Measurements from ENCODE around the gene KRT15. TPM values are rescaled to one million over a fixed set of nuclear protein-coding genes. Genes with fewer than 3 reads are reported as not detected.
A peak's percentile ranks its signal among the peaks of the same experiment; 100 is the strongest.

The KRT15 gene
- total RNA-seq, 1 donor from 2014 or later = not detected

DNA sequence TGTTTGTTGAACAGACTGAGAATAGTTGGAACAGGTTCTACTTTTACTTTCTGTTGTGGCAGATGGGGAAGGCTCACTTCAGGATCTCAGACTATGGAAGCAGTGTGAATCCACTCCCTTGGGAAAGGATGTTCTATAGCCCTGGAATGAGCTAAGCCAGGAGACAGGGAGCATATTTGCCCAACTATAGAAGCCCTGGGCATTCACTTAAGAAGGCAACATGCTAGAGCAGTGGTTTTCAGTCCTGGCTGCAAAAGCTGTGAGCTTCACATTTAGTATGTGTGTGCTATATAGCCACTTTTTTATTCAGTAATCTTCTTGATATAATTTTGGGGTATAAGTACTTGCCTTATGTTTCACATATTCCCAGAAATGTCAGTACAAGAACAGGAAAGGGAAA lies 50.3 kb downstream of the KRT15 start:
- TF ChIP-seq, protein P1, sequence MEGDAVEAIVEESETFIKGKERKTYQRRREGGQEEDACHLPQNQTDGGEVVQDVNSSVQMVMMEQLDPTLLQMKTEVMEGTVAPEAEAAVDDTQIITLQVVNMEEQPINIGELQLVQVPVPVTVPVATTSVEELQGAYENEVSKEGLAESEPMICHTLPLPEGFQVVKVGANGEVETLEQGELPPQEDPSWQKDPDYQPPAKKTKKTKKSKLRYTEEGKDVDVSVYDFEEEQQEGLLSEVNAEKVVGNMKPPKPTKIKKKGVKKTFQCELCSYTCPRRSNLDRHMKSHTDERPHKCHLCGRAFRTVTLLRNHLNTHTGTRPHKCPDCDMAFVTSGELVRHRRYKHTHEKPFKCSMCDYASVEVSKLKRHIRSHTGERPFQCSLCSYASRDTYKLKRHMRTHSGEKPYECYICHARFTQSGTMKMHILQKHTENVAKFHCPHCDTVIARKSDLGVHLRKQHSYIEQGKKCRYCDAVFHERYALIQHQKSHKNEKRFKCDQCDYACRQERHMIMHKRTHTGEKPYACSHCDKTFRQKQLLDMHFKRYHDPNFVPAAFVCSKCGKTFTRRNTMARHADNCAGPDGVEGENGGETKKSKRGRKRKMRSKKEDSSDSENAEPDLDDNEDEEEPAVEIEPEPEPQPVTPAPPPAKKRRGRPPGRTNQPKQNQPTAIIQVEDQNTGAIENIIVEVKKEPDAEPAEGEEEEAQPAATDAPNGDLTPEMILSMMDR (IDR thresholded peaks at IDR 0.05; ENCODE audit: borderline replicate concordance) = no peak
- H3K9me3 ChIP-seq (replicated peaks) = peaks cover 35% of the 10 kb centered on the region
- peaks cover 46% of the 10 kb centered on the region for H3K27me3 ChIP-seq (ENCODE audit: low read depth)
- H3K4me1 ChIP-seq = peaks cover 15% of the 10 kb centered on the region
- no peak for DNase-seq
- no peak overlapping the region for H3K4me3 ChIP-seq
- no peaks in the 10 kb centered on the region for H3K36me3 ChIP-seq
- H3K27ac ChIP-seq (replicated peaks) = no peak overlapping the region
- intact Hi-C loops (cut with micrococcal nuclease) = no loop called here

DNA sequence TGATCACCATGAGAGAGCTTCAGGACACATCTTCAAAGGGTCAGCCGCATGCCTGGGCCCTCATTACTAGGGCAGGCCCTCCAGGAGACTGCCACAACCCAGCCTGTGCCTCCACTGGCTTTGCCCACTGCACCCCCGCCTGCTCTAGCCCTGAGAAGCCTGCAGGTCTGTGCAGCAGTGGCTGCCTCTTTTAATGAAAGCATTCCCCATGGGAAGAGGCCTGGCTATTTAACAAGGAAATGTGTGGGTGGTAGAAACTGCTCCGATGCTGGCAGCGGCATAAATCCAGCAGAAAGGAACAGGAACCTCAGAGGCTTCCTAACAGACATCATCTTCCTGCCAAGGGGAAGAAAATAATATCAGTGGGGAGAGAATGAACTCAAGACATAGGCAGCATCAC lies 51.1 kb downstream of the KRT15 start:
- TF ChIP-seq, protein P1 (IDR thresholded peaks at IDR 0.05; ENCODE audit: borderline replicate concordance) = no peak
- Histone ChIP-seq H3K27me3 (ENCODE audit: low read depth) (peaks cover 46% of the 10 kb centered on the region), H3K36me3 (no peaks in the 10 kb centered on the region), H3K27ac (replicated peaks) (no peak overlapping the region), H3K9me3 (replicated peaks) (peaks cover 35% of the 10 kb centered on the region), H3K4me3 (no peak overlapping the region), H3K4me1 (peaks cover 15% of the 10 kb centered on the region)
- intact Hi-C loops (cut with micrococcal nuclease) = no loop called here
- no peak for DNase-seq

DNA sequence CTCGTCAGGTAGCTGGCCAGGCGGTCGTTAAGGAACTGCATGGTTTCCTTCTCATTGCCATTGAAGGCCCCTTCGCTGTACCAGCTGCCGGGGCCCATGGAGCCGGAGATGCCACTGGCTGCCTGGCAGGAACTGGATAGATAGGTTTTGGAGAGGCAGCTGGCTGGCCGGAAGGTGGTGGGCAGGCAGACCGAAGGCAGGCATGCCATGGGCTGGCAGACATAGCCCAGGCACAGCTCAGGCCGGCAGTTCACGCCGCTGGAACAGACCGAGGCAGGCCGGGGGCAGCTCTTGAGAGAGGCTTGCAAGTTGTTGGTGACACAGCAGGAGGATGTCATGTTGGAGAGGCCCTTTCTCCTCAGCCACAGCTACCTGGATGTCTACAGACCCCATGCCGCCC lies 51.7 kb downstream of the KRT15 start, which contains the start of gene KRT32:
Gene KRT32, minus strand, starts transcription at position 399 of the 400 bp plus-strand sequence. Its CDS starts 61 bp downstream, at position 338.
- intact Hi-C loops (cut with micrococcal nuclease) = no loop called here
- H3K27ac ChIP-seq (replicated peaks) = no peak within 1 kb of the TSS
- DNase-seq = no peak
- H3K4me1 ChIP-seq = peaks cover 15% of the 10 kb centered on the region
- TF ChIP-seq, protein P1 (IDR thresholded peaks at IDR 0.05; ENCODE audit: borderline replicate concordance) = no peak
- no peak within 1 kb of the TSS for H3K4me3 ChIP-seq
- peaks cover 30% of the 10 kb centered on the region for H3K9me3 ChIP-seq (replicated peaks)
- peaks cover 52% of the 10 kb centered on the region for H3K27me3 ChIP-seq (ENCODE audit: low read depth)
- H3K36me3 ChIP-seq = no peaks in the 10 kb centered on the region

DNA sequence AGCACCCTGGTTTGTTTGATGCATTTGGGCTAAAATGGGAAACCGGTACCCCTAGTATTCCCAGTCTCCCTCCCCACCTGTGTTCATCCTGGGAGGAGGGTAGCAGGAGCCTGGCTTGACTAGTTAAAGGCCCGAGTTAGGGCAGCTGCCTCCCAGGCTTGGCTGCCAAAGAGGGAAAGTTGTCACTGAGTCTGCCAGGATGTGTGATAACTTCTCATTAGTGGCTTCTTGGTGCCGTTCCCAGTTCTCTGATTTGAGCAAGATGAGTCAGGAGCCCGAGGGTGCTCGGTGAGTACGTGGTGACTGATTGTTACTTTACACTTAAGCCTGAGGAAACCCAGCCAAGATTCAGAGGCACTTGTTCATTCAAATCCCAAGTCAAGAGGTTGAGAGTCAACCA lies 54.0 kb downstream of the KRT15 start:
- DNase-seq = peak; percentile 42
- intact Hi-C loops (cut with micrococcal nuclease) = no loop called here

DNA sequence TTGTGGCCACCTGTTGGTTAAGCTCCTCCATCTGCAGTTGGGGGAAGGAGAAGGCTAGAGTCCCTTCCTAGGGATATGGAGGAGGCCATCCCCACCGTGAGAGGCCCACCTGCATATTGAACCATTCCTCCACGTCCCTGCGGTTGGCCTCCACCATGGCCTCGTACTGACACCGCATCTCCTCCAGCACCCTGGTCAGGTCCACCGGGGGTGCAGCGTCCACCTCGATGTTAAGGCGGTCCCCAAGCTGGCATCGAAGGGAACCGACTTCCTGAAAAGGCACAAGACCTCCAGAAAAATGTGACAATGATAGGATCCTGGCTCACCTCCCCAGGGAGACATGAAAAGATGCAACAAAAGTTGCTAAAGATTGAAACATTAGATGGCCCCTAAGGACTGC lies 54.5 kb downstream of the KRT15 start:
- no peak overlapping the region for H3K27ac ChIP-seq (replicated peaks)
- H3K4me3 ChIP-seq = no peak overlapping the region
- H3K36me3 ChIP-seq = no peaks in the 10 kb centered on the region
- peaks cover 80% of the 10 kb centered on the region for H3K27me3 ChIP-seq (ENCODE audit: low read depth)
- intact Hi-C loops (cut with micrococcal nuclease) = no loop called here
- H3K9me3 ChIP-seq (replicated peaks) = peaks cover 17% of the 10 kb centered on the region
- H3K4me1 ChIP-seq = peaks cover 15% of the 10 kb centered on the region
- DNase-seq = no peak
- TF ChIP-seq, protein P1 (IDR thresholded peaks at IDR 0.05; ENCODE audit: borderline replicate concordance) = no peak

More for the DNA sequence above, 54.0 kb downstream of the KRT15 start:
- TF ChIP-seq, protein P1 (IDR thresholded peaks at IDR 0.05; ENCODE audit: borderline replicate concordance) = no peak
- Histone ChIP-seq H3K4me1 (peaks cover 15% of the 10 kb centered on the region), H3K36me3 (no peaks in the 10 kb centered on the region), H3K27me3 (ENCODE audit: low read depth) (peaks cover 75% of the 10 kb centered on the region), H3K27ac (replicated peaks) (no peak overlapping the region), H3K9me3 (replicated peaks) (peaks cover 17% of the 10 kb centered on the region), H3K4me3 (no peak overlapping the region)

All from left ventricle myocardium inferior (tissue), 1 donor.